ENCODE data around the gene SLC22A5.

The SLC22A5 gene

DNA sequence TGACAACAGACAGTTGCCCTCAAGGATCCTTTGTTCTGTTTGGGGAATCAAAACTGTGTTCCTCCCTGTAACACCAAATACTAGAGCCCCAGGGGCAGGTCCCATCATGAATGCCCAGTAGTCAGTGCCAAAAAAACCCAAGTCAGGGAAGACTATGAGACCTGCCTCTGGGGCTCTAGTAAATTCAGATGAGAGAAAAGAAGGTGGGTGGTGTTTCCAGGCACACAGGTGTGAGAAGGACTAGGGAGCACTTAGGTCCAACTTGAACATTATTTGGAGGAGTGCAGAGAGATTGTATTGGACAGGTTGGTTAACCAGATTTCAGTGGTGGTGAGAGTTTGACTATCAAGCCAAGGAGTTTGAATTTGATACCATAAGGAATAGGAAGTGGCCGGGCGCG is 52.0 kb downstream of the SLC22A5 start:
- DNase-seq (ENCODE audit: low read depth in 2 of 2), result no peak
- no peak overlapping the region for H3K4me3 ChIP-seq (replicated peaks in 1 of 2; ENCODE audit: low read depth in 2 of 2, low read length in 2 of 2)
- TF ChIP-seq, protein P1, sequence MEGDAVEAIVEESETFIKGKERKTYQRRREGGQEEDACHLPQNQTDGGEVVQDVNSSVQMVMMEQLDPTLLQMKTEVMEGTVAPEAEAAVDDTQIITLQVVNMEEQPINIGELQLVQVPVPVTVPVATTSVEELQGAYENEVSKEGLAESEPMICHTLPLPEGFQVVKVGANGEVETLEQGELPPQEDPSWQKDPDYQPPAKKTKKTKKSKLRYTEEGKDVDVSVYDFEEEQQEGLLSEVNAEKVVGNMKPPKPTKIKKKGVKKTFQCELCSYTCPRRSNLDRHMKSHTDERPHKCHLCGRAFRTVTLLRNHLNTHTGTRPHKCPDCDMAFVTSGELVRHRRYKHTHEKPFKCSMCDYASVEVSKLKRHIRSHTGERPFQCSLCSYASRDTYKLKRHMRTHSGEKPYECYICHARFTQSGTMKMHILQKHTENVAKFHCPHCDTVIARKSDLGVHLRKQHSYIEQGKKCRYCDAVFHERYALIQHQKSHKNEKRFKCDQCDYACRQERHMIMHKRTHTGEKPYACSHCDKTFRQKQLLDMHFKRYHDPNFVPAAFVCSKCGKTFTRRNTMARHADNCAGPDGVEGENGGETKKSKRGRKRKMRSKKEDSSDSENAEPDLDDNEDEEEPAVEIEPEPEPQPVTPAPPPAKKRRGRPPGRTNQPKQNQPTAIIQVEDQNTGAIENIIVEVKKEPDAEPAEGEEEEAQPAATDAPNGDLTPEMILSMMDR (IDR thresholded peaks at IDR 0.05; ENCODE audit: low read depth, low read length), result no peak

DNA sequence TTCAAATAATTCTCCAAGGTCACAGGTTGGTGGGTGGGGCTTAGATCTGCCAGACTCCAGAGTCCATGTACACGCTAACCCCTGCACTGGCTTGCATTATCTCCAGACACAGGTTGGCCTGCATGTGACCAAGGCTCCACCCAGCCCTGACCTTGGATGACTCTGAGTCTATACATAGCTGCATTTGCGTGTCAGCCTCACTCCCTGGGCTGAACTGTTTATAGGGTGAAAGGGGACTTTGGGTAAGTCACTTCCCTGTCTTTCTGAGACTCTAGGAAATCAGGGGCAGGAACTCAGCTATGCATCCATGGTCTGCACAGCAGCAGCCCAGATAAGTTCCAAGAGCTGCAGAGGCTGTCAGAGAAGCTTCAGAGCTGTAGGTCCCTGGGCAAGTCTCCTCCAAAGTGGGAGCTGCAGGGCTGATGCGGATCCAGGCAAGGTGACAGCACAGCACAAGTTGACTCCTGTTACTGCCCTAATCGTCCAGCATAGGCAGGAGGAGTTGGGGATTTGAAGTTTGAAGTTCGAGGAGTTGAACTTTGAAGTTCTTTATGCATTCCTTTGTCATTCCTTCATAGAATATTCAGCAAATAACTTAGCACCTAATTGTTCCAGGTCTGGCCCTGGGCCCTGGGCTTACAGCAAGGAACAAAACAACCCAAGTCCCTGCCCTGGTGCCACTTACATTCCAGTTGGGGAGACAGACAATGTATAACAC is 53.4 kb downstream of the SLC22A5 start:
- peak; percentile 44 to 69 for DNase-seq (ENCODE audit: low read depth in 2 of 2)
- TF ChIP-seq, protein P1 (IDR thresholded peaks at IDR 0.05; ENCODE audit: low read depth, low read length), result no peak

DNA sequence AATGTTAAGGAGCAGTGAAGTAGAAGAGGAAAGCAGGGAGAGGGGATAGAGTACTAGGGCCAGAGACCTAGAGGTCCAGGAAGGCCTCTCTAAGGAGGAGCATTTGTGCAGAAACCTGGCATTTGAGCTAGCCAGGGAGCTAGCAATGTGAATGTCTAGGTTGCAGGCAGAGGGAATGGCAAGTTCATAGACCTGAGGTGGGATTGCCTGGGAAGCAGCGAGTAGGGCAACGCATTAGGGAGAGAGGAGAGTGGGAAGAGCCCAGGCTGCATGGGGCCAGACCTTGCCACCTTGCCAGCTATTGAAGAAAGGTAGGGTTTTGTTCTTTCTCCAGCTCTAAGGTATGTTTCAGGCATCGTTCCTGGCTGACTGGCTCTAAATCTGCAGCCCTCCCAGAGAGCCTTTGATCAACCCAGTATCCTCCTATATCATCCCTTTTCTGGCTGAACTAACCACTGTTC is 54.0 kb downstream of the SLC22A5 start:
- H3K4me3 ChIP-seq (replicated peaks in 1 of 2; ENCODE audit: low read depth in 2 of 2, low read length in 2 of 2), result no peak overlapping the region
- TF ChIP-seq, protein P1 (IDR thresholded peaks at IDR 0.05; ENCODE audit: low read depth, low read length), result no peak

More for the DNA sequence above, 53.4 kb downstream of the SLC22A5 start:
- no peak overlapping the region for H3K4me3 ChIP-seq (replicated peaks in 1 of 2; ENCODE audit: low read depth in 2 of 2, low read length in 2 of 2)

DNA sequence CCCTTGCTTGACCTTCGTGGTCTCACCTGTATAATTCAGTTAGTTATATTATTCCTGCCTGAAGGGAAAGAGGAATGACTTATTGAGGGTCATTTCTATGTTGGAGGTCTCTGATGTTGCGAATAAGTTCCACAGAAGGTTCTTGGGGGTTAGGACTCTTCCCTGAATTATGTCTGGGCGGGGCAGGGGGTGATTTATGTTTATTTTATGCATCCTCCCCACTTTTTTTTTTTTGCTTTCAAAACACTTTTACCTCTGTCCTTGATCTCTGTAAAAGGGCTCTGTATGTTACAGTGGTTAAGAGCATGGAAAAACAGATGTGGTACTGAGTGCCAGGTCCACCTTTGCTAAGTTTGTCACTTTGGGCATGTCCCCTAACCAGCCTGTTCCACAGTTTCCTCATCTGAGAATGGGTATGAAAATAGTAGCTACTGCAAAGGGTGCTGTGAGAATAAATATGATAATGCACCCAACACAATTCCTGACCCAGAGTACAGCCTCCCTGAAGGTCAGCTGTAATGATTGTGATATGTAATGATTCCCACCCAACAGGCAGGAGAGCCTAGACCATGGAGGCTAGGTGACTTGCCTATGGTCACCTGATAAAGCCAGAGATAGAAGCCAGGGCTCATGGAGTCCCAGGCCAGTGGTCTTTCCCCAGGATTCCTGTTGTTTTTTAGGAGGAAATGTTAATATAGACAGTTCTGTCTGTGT is 54.8 kb downstream of the SLC22A5 start:
- no peak overlapping the region for H3K4me3 ChIP-seq (replicated peaks in 1 of 2; ENCODE audit: low read depth in 2 of 2, low read length in 2 of 2)
- TF ChIP-seq, protein P1 (IDR thresholded peaks at IDR 0.05; ENCODE audit: low read depth, low read length), result no peak
- no peak for DNase-seq (ENCODE audit: low read depth in 2 of 2)

More for the DNA sequence above, 54.0 kb downstream of the SLC22A5 start:
- DNase-seq (ENCODE audit: low read depth in 2 of 2), result no peak

DNA sequence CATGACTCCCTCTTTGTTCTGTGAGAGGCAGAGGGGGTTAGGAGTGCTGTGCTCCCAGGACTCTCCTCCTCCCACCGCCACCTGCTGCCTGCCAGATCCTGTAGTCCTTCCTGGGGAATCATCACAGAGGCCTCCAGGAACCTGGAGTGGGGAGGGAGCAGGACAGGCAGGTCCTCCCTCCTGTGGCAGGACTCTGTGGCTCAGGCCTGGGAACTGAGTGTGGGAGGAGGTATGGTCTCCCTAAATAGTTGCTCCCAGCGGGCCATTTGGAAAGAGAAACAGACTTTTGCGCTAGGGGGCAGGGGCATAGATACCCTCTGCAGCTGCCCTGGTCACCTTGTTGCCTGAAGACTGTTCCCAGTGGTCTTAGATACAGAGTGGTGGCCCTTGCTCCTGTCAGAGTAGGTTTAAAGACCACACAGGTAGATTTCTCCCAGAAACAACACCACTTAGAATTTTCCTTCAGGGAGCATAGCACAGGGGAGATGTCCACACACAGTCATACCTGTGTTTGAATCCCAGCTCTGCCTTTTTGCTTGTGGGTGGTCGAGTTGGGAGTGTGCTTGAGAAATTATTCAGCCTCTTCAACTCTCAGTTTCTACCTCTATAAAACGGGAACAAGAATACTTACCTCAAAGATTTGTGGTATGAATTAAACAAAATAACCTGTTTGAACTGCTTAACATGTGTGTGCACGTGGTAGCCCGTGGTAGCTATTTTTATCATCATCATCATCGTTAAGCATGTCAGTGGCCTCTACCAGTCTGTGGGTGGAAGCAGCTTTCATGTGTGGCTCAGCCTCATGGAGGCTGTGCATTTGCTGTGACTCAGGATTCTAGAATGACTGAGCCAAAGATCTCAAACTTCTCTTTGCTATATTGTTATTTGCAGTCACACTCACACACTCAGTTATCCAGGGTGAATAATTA is 55.8 kb downstream of the SLC22A5 start:
- TF ChIP-seq, protein P1 (IDR thresholded peaks at IDR 0.05; ENCODE audit: low read depth, low read length), result no peak
- no peak overlapping the region for H3K4me3 ChIP-seq (replicated peaks in 1 of 2; ENCODE audit: low read depth in 2 of 2, low read length in 2 of 2)
- DNase-seq (ENCODE audit: low read depth in 2 of 2), result peak; percentile 59 to 91

DNA sequence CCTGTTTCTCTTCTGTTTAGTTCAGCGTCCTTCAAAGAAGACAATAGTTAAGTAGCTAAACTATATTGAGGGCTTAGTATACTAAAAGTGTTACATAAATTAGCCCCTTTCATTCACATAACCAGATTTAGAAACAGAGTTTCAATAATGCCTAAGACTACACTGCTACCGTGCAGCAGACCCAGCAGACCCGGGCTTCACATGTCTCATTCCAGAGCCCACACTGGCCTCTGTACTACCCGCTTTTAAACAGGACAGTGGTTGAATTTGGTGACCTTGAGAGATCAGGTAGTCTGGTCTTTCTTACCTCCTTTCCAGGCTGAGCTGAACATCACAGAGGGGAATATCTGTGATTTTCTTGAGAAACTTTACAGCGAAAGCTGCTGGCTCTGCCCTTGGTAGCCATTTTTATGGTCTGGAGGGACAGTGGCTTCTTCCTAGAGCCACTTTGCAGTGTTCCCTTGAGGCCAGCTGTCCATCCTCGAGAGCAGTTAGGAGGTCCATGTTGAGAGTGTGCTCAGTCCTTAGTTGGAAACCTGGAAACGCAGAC is 56.5 kb downstream of the SLC22A5 start:
- TF ChIP-seq, protein P1 (IDR thresholded peaks at IDR 0.05; ENCODE audit: low read depth, low read length), result no peak
- no peak overlapping the region for H3K4me3 ChIP-seq (replicated peaks in 1 of 2; ENCODE audit: low read depth in 2 of 2, low read length in 2 of 2)
- DNase-seq (ENCODE audit: low read depth in 2 of 2), result no peak

Measured in cardiac fibroblast (primary cell).